PFSK-1 (cell line): ENCODE results near the gene ADGRB2.

Experiments used
- FOXP2 ChIP-seq: optimal IDR thresholded peaks from 2 replicates; pipeline ENCODE3; 2011; ENCODE audit warnings: borderline replicate concordance, control low read depth, inconsistent platforms; ENCODE audit not compliant: insufficient read depth; ENCODE audit errors: extremely low read length, extremely low read depth
- POLR2AphosphoS5 ChIP-seq: IDR thresholded peaks from 2 replicates; pipeline ENCODE4 v1.6.1; 2012; ENCODE audit warnings: low read depth, mild to moderate bottlenecking, control low read depth, low read length, moderate library complexity
- REST ChIP-seq, 2 experiments: IDR thresholded peaks; 2 replicates each; pipeline versions ENCODE4 v1.6.1 to v1.8.0; 2011 to 2012; ENCODE audit warnings: low read depth in 2 of 2, low read length in 2 of 2, control low read depth in 1 of 2, inconsistent platforms in 1 of 2, mild to moderate bottlenecking in 1 of 2, moderate library complexity in 1 of 2; ENCODE audit not compliant: insufficient read depth in 1 of 2
- SIN3A ChIP-seq: IDR thresholded peaks from 2 replicates; pipeline ENCODE4 v1.6.1; 2012; ENCODE audit warnings: mild to moderate bottlenecking, low read length, moderate library complexity, borderline replicate concordance; ENCODE audit not compliant: insufficient read depth
- TAF1 ChIP-seq: IDR thresholded peaks from 2 replicates; pipeline ENCODE4 v1.6.1; 2012; ENCODE audit warnings: low read length, control low read depth, borderline replicate concordance; ENCODE audit not compliant: insufficient read depth

ADGRB2 gene

GRCh38 chr1:31780632-31781031 lies 16.5 kb upstream of the ADGRB2 start:
- TF ChIP-seq FOXP2 (no peak), REST (IDR thresholded peaks at IDR 0.05; ENCODE audit: insufficient read depth in 1 of 2, low read depth in 2 of 2, low read length in 2 of 2) (no peak), TAF1 (no peak), SIN3A (no peak), POLR2AphosphoS5 (no peak)

GRCh38 chr1:31779687-31780086 lies 15.5 kb upstream of the ADGRB2 start:
- no peak for TF ChIP-seq REST (IDR thresholded peaks at IDR 0.05; ENCODE audit: insufficient read depth in 1 of 2, low read depth in 2 of 2, low read length in 2 of 2)
- no peak for TF ChIP-seq POLR2AphosphoS5
- TF ChIP-seq SIN3A, result no peak
- no peak for TF ChIP-seq FOXP2
- no peak for TF ChIP-seq TAF1

GRCh38 chr1:31778763-31779488 lies 14.8 kb upstream of the ADGRB2 start:
- TF ChIP-seq SIN3A (no peak), POLR2AphosphoS5 (no peak), REST (IDR thresholded peaks at IDR 0.05; ENCODE audit: insufficient read depth in 1 of 2, low read depth in 2 of 2, low read length in 2 of 2) (no peak), TAF1 (no peak), FOXP2 (no peak)

DNA sequence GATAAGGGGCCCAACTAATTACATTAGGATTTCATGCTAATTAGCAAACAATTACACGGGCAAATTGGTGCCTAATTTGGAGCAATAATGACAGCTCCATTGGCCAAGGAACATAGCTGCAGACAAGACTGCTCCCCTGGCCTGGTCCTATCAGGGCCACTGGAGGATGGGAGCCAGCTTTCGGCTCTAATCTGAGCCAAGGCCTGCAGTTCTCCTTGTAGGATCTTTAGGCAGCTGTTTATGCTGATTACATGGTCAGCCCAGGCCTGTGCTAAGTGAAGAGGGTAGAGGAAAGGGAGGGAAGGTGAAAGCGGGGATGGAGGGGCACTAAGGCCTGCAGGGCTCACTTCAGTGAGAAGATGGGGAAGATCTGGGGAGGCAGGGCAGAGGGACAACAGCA lies 12.4 kb upstream of the ADGRB2 start:
- TF ChIP-seq REST (IDR thresholded peaks at IDR 0.05; ENCODE audit: insufficient read depth in 1 of 2, low read depth in 2 of 2, low read length in 2 of 2) (no peak), POLR2AphosphoS5 (no peak), SIN3A (no peak), FOXP2 (no peak), TAF1 (no peak)

GRCh38 chr1:31776032-31776431 lies 11.9 kb upstream of the ADGRB2 start:
- TF ChIP-seq FOXP2, result no peak
- TF ChIP-seq SIN3A, result no peak
- no peak for TF ChIP-seq POLR2AphosphoS5
- TF ChIP-seq REST (IDR thresholded peaks at IDR 0.05; ENCODE audit: insufficient read depth in 1 of 2, low read depth in 2 of 2, low read length in 2 of 2), result no peak
- no peak for TF ChIP-seq TAF1
